Mucosa of stomach (tissue), 1 donor: Measurements from ENCODE around the gene CDK5R1.

Experiments used
- H3K27me3 ChIP-seq: one replicate; pipeline ENCODE4 v1.7.0; 2013; ENCODE audit warnings: mild to moderate bottlenecking, low read length; ENCODE audit not compliant: control insufficient read depth, insufficient read depth
- H3K36me3 ChIP-seq: one replicate; pipeline ENCODE4 v1.7.0; 2013; ENCODE audit warnings: low read length; ENCODE audit not compliant: control insufficient read depth, insufficient read depth
- H3K4me1 ChIP-seq: one replicate; pipeline ENCODE4 v1.7.0; 2013; ENCODE audit warnings: mild to moderate bottlenecking, low read length; ENCODE audit not compliant: control insufficient read depth, insufficient read depth
- H3K4me3 ChIP-seq: one replicate; pipeline ENCODE4 v1.7.0; 2013; ENCODE audit warnings: low read length
- H3K9ac ChIP-seq: one replicate; pipeline ENCODE4 v1.7.0; 2013; ENCODE audit warnings: mild to moderate bottlenecking, low read length, moderate library complexity
- H3K9me3 ChIP-seq: one replicate; pipeline ENCODE4 v1.7.0; 2013; ENCODE audit warnings: mild to moderate bottlenecking, low read length, moderate library complexity; ENCODE audit not compliant: control insufficient read depth
- donor health status: Pancreatic carcinoma.

CDK5R1 gene

GRCh38 chr17:32514606-32515005, 27.8 kb downstream of the CDK5R1 start:
- no peaks in the 10 kb centered on the region for H3K36me3 ChIP-seq
- H3K4me3 ChIP-seq, result no peak overlapping the region
- peaks cover 6% of the 10 kb centered on the region for H3K4me1 ChIP-seq
- no peaks in the 10 kb centered on the region for H3K9me3 ChIP-seq
- H3K9ac ChIP-seq, result no peak overlapping the region
- peaks cover 1% of the 10 kb centered on the region for H3K27me3 ChIP-seq

GRCh38 chr17:32515677-32516383, 29.0 kb downstream of the CDK5R1 start:
- H3K9ac ChIP-seq, result no peak overlapping the region
- no peaks in the 10 kb centered on the region for H3K9me3 ChIP-seq
- peaks cover 6% of the 10 kb centered on the region for H3K27me3 ChIP-seq
- H3K36me3 ChIP-seq, result no peaks in the 10 kb centered on the region
- peaks cover 14% of the 10 kb centered on the region for H3K4me1 ChIP-seq
- H3K4me3 ChIP-seq, result no peak overlapping the region

- H3K9ac ChIP-seq, result no peak overlapping the region
- H3K36me3 ChIP-seq, result no peaks in the 10 kb centered on the region
- peaks cover 6% of the 10 kb centered on the region for H3K27me3 ChIP-seq
- peaks cover 14% of the 10 kb centered on the region for H3K4me1 ChIP-seq
- no peaks in the 10 kb centered on the region for H3K9me3 ChIP-seq
- H3K4me3 ChIP-seq, result no peak overlapping the region
Measured at GRCh38 chr17:32516450-32516849, 29.7 kb downstream of the CDK5R1 start.

GRCh38 chr17:32516940-32517701, 30.3 kb downstream of the CDK5R1 start:
- Histone ChIP-seq H3K9me3 (no peaks in the 10 kb centered on the region), H3K27me3 (peaks cover 6% of the 10 kb centered on the region), H3K4me3 (no peak overlapping the region), H3K36me3 (no peaks in the 10 kb centered on the region), H3K4me1 (peaks cover 14% of the 10 kb centered on the region), H3K9ac (no peak overlapping the region)

- no peaks in the 10 kb centered on the region for H3K36me3 ChIP-seq
- no peak overlapping the region for H3K9ac ChIP-seq
- H3K9me3 ChIP-seq, result no peaks in the 10 kb centered on the region
- no peak overlapping the region for H3K4me3 ChIP-seq
- peaks cover 14% of the 10 kb centered on the region for H3K4me1 ChIP-seq
- peaks cover 6% of the 10 kb centered on the region for H3K27me3 ChIP-seq
Measured at GRCh38 chr17:32517982-32518381, 31.2 kb downstream of the CDK5R1 start.

- no peaks in the 10 kb centered on the region for H3K36me3 ChIP-seq
- peaks cover 14% of the 10 kb centered on the region for H3K4me1 ChIP-seq
- peaks cover 6% of the 10 kb centered on the region for H3K27me3 ChIP-seq
- H3K4me3 ChIP-seq, result no peak overlapping the region
- no peaks in the 10 kb centered on the region for H3K9me3 ChIP-seq
- no peak overlapping the region for H3K9ac ChIP-seq
Measured at GRCh38 chr17:32518646-32519227, 31.9 kb downstream of the CDK5R1 start.

GRCh38 chr17:32519228-32520103, 32.7 kb downstream of the CDK5R1 start:
- H3K9me3 ChIP-seq, result no peaks in the 10 kb centered on the region
- peaks cover 14% of the 10 kb centered on the region for H3K4me1 ChIP-seq
- no peak overlapping the region for H3K4me3 ChIP-seq
- H3K36me3 ChIP-seq, result no peaks in the 10 kb centered on the region
- H3K9ac ChIP-seq, result no peak overlapping the region
- peaks cover 6% of the 10 kb centered on the region for H3K27me3 ChIP-seq

GRCh38 chr17:32520104-32520701, 33.4 kb downstream of the CDK5R1 start:
- H3K36me3 ChIP-seq, result no peaks in the 10 kb centered on the region
- H3K9me3 ChIP-seq, result no peaks in the 10 kb centered on the region
- peaks cover 14% of the 10 kb centered on the region for H3K4me1 ChIP-seq
- no peak overlapping the region for H3K9ac ChIP-seq
- peaks cover 6% of the 10 kb centered on the region for H3K27me3 ChIP-seq
- H3K4me3 ChIP-seq, result no peak overlapping the region

GRCh38 chr17:32520737-32521404, 34.1 kb downstream of the CDK5R1 start:
- no peak overlapping the region for H3K4me3 ChIP-seq
- H3K9ac ChIP-seq, result no peak overlapping the region
- H3K36me3 ChIP-seq, result no peaks in the 10 kb centered on the region
- peaks cover 14% of the 10 kb centered on the region for H3K4me1 ChIP-seq
- no peaks in the 10 kb centered on the region for H3K9me3 ChIP-seq
- peaks cover 6% of the 10 kb centered on the region for H3K27me3 ChIP-seq

GRCh38 chr17:32523017-32523680, 36.4 kb downstream of the CDK5R1 start:
- Histone ChIP-seq H3K27me3 (peaks cover 6% of the 10 kb centered on the region), H3K4me3 (no peak overlapping the region), H3K9ac (no peak overlapping the region), H3K9me3 (no peaks in the 10 kb centered on the region), H3K4me1 (peaks cover 14% of the 10 kb centered on the region), H3K36me3 (no peaks in the 10 kb centered on the region)
